Sigmoid colon (tissue), 4 donors: ENCODE results near the gene ZYX.

Source experiments
- CTCF ChIP-seq, 4 experiments: fragments of 450-650 bp in 3 of 4; fragments of 200-600 bp in 1 of 4; IDR thresholded peaks; one replicate each; pipeline ENCODE4 v1.5.1; 2016 to 2019; ENCODE audit warnings: antibody characterized with exemption in 4 of 4, mild to moderate bottlenecking in 3 of 4, moderate library complexity in 2 of 4
- EP300 ChIP-seq, 4 donors: sonication (generic); formaldehyde crosslinking; IDR thresholded peaks; one replicate each; pipeline ENCODE4 v1.6.1; 2017; ENCODE audit warnings: antibody characterized with exemption in 4 of 4
- POLR2A ChIP-seq, 2 donors: fragments of 450-650 bp; IDR thresholded peaks; one replicate each; pipeline ENCODE4 v1.6.1; 2016; ENCODE audit warnings: antibody characterized with exemption in 2 of 2, mild to moderate bottlenecking in 2 of 2, moderate library complexity in 2 of 2
- POLR2AphosphoS5 ChIP-seq, 4 donors: sonication (generic); formaldehyde crosslinking; IDR thresholded peaks; one replicate each; pipeline ENCODE4 v1.6.1; 2017; ENCODE audit warnings: antibody characterized with exemption in 4 of 4

DNA sequence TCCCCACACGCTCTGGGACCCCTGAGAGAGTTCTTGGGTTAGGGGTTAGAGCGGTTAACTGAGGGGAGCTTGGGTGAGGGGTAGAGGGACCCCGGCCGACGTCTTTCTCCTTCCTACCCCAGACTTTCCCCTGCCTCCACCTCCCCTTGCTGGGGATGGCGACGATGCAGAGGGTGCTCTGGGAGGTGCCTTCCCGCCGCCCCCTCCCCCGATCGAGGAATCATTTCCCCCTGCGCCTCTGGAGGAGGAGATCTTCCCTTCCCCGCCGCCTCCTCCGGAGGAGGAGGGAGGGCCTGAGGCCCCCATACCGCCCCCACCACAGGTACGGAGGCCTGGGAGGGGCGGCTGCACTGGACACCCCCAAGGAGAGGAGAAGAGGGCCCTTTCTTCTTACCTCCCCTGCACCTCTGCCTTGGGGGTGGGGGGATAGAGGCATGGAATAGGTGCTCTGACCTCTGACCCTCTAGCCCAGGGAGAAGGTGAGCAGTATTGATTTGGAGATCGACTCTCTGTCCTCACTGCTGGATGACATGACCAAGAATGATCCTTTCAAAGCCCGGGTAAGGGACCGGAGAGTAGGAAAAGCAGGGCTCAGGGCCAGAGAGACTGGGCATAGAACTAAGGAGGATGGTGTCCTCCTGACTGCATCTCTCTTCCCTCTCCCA, 1.1 kb downstream of the ZYX start:
- TF ChIP-seq CTCF (IDR thresholded peaks at IDR 0.05) (no peak), POLR2AphosphoS5 (IDR thresholded peaks at IDR 0.05) (no peak), EP300 (IDR thresholded peaks at IDR 0.05) (no peak), POLR2A (IDR thresholded peaks at IDR 0.05) (no peak)
